Stromal cell of bone marrow (primary cell): ENCODE measurements around the gene HPCAL1.
A peak's percentile ranks its signal among the peaks of the same experiment; 100 is the strongest.
"Not testable (repeated sequence)": the region's sequence is repeated elsewhere in the genome, so short reads cannot be mapped to it uniquely, and the experiment has no call there.

Experiments used
- DNase-seq: peaks from one replicate; pipeline ENCODE4 v3.0.0-alpha.2; 2012; ENCODE audit warnings: low read depth

The HPCAL1 gene

DNA sequence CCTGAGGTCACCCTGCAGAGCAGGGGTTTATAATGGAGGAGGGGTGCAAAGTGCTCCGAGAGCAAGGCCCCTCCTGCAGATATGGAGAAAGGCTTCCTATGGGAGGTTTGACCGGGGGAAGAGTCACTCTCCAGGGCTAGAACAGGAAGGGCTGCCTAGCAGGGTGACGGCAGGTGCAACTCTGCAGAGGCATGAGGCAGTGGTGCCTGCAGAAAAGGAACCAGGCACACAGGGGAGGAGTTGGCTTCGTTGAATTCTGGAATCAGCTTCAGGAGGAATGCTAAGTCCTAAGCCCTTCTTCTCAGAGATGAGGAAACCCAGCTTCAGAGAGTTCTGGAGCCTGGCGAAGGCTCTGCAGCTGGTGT, 17.5 kb upstream of the HPCAL1 start:
- no peak for DNase-seq

DNA sequence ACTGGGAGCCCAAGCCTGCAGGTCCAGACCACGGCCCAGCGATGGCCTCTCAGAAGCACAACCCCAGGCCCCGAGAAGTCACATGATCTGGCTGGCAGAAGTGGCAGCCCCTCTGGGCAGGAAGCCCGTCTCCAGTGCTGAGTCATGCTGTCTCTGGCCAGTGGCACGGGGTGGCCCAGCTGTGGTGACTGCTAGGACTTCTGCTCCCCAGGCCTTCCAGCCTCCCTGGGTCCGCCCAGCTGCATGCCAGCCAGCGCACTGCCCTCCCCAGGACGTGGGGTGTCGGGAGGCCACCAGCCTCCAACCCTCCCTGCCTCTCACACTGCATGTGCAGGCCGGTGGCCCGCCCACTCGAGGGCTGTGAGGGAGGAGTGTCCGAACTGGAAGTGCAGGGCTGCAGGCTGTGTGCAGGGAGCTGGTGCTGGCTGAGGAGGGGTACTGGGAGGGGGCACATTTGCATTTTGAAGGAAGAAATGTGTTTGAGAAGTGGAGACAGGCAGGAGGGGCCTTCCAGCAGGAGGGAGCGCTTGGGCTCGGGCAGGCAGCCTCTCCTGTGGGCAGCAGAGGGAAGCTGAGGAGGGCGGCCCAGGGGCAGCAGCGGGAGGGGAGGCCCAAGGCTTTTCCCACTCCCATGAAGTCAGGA, 17.0 kb upstream of the HPCAL1 start:
- DNase-seq = no peak

DNA sequence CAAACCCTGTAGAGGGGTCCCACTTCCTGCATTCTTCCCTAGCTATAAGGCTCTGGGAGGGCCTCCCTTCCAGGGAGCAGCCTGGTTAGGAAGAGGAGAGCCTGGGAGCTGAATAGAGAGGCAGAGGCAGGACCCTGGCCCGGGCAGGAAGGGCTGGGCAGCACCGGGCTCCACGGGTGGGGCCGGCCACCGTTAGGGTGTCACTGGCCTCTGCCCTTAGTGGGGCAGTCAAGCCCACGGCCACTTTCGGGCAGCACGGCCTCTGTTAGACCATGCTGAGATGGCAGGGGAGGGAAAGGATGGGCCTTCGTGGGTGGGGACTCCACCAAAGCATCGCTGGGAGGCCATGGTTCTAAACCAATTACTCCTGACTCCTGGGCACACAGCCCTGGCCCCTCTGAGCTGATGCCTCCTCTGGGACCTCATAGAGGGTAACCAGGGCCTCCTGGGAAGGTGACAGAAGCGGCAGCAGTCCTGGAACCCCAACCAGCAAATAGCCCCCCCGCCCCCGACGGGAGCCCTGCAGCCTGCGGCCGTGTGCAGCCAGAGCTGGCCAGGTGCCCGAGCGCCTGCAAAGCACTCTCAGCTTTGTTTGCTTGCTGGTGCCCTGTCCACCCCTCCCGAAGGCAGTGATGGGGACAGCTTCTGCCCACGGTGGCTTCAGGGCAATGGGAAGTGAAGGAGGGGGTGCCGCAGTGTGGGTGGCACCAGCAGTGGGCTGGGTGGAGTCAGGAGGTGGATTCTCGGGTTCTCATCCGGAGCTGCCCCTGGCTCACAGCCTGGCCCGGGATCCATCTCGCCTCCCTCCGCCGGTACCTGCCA, 16.3 kb upstream of the HPCAL1 start:
- no peak for DNase-seq

DNA sequence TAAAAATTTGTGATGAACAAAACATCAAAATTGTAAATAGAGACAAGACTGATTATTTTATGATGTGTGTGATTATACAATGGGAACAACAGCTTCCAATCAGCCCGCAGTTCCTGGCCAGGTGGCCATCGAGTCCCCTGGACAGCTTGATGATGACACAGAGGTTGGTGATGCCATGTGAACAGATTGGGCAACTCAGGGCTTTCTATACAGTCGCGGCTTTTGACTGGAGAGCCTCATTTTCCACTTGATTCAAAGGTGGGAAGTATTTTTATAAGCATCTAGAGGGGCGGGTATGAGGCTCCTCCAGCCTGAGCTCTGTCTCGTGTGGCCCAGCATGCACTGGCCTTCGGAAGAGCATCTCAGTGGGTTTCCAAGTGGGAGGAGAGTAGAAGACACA, 14.9 kb upstream of the HPCAL1 start:
- DNase-seq = no peak

DNA sequence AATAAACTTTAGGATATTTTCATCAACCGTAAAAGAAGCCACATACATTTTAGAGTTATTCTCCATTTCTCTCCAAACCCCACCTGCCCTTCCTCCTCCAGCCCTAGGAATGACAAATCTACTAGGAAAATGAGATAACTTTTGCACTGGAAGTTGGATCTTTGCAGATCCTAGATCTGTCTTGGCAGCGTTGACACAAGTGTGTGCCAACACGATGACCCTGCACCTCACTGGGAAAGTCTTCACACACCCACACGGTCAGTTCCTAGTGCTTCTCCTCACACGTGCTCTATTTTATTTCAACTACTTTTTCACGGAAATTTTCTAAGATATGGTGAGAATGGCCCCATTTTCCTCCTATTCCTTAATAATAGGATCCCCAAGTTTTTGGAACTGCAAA, 14.1 kb upstream of the HPCAL1 start:
- DNase-seq = no peak

DNA sequence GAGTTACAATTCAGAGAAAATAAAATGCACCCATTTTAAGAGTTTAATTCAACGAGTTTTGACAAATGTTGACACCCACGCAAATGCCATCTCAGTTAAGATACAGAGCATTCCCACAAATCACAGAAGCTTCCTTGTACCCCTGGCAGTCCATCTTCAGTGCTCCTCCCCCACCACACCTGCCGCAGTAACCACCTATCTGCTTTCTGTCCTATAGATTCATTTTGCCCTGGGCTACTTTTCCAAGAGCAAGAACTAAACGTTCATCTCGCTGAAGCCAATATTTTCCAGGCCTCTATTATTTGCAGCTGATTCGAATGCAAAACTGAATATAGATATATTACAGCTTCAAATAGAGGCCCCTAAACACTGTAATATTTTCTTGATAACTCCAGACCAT, 13.4 kb upstream of the HPCAL1 start:
- DNase-seq = no peak

DNA sequence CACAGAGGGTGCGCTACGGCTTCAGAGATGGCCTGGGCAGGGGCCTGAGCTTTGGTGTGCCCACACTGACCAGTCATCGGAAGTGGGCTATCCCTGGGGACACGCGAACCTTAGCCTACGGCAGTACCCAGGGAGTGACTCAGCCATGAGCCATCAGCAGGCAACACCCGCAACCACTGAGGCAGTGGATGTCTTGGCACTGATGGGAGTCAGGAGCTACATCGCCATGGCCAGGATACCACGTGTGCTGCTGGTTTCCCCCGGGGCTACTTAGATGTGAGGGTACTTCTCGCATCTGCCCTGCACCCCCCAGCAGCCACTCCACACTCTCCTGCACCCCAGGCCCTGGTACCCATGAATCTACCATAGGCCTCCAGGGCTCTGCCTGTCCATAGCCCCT, 12.8 kb upstream of the HPCAL1 start:
- no peak for DNase-seq

DNA sequence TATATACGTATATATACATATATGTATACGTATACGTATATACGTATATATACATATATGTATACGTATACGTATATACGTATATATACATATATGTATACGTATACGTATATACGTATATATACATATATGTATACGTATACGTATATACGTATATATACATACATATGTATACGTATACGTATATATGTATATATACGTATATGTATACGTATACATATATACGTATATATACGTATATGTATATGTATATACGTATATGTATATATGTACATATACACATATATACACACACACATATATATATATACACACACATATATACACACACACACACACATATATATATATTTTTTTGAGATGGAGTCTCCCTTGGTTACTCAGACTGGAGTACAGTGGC, 11.3 kb upstream of the HPCAL1 start:
- not testable (repeated sequence) for DNase-seq

DNA sequence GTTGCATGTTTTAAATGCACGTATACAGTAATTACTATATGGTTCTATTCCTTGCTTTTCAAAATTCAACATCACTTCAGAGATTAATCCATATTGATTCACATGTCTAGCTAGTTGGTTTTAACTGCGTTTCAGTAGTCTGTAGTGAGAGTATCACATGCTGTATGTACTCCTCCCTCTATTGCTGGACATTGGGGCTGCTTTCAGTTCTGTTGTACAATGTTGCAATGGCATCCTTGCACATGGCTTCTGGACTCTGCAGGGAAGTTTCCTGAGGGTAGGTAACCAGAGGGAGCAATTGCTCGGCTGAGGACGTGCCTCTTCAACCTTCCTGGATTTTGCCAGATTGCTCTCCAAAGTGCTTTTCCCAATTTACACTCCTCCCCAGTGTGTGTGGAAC, 10.7 kb upstream of the HPCAL1 start:
- no peak for DNase-seq

DNA sequence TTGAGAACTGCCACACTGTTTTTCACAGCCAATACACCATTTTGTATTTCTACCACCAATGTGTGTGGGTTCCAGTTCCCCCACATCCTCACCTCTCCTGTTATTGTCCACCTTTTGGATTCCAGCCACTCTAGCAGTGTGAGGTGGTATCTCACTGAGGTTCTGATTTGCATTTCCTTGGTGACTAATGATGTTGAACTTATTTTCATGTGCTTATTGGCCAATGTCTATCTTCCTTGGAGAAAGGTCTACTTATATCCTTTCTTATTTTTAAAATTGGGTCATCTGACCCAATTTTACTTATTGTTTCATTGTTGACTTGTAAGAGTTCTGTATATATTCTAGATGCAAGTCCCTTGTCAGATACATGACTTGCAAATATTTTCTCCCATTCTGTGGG, 9.1 kb upstream of the HPCAL1 start:
- DNase-seq = no peak

DNA sequence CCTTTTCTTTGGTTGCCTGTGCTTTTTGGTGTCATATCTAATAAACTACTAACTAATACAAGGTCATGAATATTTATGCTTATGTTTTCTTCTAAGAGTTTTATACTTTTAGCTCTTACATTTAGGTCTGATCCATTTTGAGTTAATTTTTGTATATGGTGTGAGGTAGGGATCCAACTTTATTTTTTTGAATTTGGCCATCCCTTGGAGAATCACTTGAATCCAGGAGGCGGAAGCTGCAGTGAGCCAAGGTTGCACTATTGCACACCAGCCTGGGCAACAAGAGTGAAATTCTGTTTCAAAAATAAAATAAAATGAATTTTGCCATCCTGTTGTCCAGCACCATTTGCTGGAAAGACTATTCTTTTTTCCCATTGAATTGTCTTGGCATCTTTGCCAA, 8.6 kb upstream of the HPCAL1 start:
- no peak for DNase-seq

DNA sequence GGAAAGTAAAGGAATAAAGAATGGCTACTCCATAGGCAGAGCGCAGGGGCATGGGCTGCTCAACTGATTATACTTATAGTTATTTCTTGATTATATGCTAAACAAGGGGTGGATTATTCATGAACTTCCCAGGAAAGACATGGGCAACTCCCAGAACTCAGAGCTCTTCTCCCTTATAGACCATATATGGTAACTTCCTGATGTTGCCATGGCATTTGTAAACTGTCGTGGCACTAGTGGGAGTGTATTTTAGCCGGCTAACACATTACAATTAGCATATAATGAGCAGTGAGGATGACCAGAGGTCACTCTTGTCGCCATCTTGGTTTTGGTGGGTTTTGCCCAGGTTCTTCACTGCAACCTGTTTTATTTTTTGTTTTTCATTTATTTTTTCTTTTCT, 7.1 kb upstream of the HPCAL1 start:
- DNase-seq = not testable (repeated sequence)

DNA sequence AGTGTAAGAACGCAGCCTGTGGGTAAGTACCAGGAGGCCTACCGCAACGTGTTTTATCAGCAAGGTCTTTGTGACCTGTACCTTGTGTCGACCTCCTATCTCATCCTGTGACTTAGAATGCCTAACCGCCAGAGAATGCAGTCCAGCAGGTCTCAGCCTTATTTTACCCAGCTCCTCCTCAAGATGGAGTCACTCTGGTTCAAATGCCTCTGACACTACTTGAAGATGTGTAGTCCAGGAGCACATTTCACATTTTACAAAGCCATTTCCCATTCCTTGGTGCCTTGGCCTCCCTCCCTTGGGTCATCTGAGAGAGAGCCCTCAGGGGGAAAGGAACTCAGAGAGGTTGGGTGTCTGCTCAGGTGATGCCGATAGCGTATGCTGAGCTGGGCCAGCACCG, 6.6 kb upstream of the HPCAL1 start:
- DNase-seq = no peak

DNA sequence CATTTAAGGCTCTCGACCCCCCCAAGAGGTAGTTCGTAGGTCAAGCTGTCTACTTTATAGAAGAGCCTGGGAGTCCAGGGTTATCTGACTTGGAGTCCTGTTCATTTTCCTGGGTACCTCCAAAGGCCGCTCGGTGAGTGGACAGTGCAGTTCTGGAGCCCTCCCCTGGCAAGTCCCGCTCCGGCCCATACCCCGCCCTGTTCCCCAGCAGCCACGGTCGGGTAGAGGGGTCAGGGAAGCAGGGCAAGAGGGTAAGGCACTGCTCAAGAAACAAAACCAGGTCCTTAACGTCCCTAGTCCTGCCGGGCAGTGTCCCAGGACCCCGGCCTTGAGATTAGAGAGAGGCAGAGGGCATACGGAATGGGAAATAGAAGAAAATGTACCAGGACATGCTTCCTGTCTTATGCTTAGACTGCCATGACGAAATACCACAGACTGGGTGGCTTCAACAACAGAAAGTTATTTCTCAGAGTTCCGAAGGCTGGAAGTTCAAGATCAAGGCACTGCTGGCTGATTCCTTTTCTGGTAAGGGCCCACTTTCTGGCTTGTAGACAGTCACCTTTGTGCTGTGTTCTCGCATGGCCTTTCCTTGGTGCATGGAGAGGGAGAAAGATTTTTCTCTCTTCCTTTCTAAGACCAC, 5.4 kb upstream of the HPCAL1 start:
- no peak for DNase-seq

DNA sequence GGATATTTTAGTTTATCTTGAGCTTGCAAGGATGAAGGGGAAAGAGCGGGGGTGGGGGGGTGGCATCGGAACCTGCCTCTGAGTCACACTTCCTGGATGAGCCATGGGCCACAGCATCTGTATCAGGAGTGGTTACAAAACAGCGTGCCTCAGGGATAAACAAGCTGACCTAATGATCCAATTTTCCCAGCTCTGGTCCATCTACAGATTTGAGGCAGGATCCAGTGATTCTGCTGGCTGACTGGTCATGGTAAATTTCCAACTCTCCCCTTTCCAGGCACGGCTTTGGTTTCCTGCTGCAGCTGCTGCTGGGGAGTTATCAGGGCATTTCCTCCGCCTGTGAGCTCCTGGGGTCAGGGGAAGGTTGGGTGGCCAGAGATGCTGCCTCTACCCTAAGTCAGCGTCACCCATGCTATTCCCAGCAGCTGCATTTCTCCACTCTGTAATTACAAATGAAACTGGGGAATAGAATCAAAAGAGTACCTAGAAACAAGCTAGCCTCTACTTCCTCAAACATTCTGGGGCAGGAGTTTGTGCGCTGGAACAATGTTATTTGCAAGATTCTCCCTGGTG, 4.7 kb upstream of the HPCAL1 start:
- DNase-seq = peak; percentile 74

DNA sequence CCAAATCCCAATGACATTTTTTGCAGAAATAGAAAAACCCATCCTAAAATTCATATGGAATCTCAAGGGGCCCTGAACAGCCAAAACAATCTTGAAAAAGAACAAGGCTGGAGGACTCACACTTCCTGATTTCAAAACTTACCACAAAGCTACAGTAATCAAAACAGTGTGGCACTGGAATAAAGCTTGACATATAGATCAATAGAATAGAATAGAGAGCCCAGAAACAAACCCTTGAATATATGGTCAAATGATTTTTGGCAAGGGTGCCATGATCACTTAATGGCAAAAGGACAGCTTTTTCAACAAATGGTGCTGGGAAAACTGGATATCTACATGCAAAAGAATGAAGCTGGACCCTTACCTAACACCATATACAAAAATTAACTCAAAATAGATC, 3.9 kb upstream of the HPCAL1 start:
- DNase-seq = not testable (repeated sequence)

DNA sequence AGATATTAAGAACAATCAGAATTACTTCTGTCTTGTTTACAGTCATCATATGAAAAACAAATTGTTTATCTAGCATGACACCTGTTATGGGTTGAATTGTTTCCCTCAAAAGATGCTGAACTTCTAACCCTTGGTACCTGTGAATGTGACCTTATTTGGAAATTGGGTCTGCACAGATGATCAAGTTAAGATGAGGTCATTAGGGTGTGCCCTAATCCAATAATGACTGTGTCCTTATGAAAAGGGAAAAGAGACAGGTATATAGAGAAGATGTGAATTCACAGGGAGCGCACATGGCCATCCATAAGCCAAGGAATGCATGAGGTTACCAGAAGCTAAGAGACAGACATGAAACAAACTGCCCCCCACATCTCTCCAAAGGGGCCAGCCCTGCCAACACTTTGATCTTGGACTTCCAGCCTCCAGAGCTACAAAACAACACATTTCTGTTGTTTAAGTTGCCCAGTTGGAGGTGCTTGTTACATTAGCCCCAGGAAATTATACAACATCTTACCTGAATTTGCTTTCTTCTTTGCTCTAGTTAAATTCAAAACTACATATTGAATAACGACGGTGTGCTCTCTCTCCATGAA, 2.3 kb upstream of the HPCAL1 start:
- no peak for DNase-seq

DNA sequence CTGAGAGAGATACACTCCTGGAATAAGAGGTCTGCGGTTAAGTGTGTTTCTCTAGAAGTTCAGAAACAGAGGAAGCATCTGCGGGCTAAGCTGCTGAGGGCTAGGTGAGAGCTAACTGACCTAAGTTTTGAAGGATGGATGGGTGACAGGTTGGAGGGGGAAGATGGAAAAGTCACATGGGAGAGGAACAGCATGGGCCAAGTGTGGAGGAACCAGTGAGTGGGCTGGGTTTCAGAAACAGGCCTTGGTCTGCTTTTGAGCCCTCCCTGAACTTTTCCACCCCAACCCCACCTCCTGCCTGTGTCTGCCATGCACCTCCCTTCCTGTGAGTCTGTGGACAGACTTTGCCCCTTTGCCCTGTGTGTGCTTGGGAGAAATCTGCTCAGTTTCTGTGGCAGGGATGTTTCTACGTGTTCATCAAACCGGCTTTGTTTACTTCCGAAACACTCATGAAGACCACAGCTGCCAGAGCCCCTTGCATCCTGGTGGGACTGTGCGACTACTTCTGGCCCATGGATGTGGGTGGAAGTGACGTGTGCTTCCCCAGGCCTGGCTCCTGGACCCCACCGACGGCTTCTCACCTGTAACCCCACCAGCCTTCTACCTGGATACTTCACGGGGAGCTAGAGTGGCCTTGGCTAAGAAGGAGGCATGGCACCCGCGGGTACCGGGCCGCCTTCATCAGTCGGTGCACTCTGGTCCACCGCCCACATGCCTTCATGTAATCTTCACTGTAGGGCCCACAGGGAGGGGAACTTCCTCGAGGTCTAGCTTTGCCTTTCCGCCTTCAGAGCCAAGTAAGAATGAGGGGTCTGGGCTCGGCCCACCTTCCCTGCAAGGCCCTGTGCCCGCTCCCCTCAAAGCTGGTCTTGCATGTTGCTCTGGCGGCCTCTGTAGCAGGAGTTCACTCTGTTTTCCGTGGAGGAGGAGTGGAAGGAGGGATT, 1.4 kb upstream of the HPCAL1 start:
- DNase-seq = no peak

DNA sequence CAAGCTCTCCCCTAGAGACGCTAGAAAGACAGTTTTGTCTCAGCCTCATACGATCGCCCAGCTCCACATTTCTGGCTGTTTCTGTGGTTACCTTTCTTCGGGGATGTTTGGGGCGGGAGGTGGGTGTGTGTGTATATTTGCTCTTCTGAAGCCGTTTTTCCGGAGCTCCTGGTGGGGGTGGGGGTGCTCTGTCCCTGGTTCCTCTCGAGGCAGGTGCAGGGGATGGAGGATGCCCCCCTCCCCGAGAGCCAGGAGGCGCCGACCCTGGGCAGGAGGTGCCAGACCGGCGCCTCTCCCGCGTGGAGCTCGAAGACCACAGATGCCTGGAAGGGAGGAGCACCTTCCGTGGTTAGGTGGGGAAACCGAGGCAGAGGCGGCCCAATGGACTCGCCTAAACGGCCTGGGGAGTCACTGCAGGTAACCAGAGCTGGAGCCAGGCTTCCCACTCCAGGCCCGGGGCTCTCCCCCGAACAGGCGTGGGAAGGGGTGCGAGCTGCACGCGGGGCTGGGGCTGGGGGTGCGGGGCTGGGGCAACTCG, 694 bp upstream of the HPCAL1 start:
- DNase-seq = no peak

DNA sequence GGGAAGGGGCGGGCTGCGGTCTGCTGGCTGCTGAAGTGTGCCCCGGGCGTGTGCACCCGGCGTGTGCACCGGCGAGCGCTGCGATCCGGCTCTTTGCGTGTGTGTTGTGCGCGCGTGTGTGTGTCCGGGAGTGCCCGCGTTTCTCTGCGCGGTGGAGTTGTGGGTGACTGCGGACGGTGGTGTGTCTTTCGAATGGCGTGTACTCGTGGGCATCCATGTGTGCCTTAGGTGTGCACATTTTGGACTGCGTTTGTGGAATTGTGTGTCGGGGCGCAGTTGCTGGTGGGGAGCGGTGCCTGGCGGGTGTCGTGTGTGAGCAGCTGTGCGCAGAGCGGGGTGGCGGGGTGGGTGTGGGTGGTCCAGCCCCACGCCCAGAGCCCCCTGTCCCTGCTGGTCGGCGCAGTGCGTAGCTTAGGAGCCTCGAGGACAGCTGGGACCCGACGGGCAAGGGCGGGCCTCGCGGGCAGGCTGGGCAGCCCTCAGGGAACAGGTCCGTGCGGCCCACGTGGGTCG, 533 bp downstream of the HPCAL1 start:
- DNase-seq = no peak
